SK-N-SH (cell line): ENCODE results near the gene DDAH2. TPM values are rescaled to one million over a fixed set of nuclear protein-coding genes. Genes with fewer than 3 reads are reported as not detected.

Experiments
- CTCF ChIA-PET: fragments of 300-600, 350-600 bp; formaldehyde crosslinking; extraction: SDS; loops from one replicate; lab custom pipeline; 2021; lab: Yijun Ruan, JAX
- POLR2A ChIA-PET: fragments of 350-600 bp; sonication (Branson Sonifier 250); formaldehyde crosslinking; extraction: SDS; loops from one replicate; lab custom pipeline; 2020; ENCODE audit warnings: antibody characterized with exemption, inconsistent platforms; lab: Yijun Ruan, JAX
- DNase-seq: peaks from one replicate; pipeline ENCODE4 v3.0.0; 2012
- H2AFZ ChIP-seq: fragments of 200-600 bp; sonication (generic); 2 replicates; pipeline ENCODE4 v1.8.1; 2016; ENCODE audit warnings: antibody characterized with exemption, mild to moderate bottlenecking, low read depth
- H3F3A ChIP-seq: fragments of 200-600 bp; sonication (generic); replicated peaks from 2 replicates; pipeline ENCODE3; 2016; ENCODE audit warnings: antibody characterized with exemption, mild to moderate bottlenecking; ENCODE audit not compliant: insufficient read depth
- H3K27ac ChIP-seq, 2 experiments: fragments of 200-500 bp in 1 of 2; fragments of 200-600 bp in 1 of 2; sonication (Bioruptor generic) in 1 of 2; sonication (generic), shearing (Covaris generic) in 1 of 2; 2 replicates each; pipeline versions ENCODE4 v1.5.1 to v1.6.1; 2014 to 2016; ENCODE audit warnings: low read depth in 2 of 2, inconsistent platforms in 1 of 2, low read length in 1 of 2, mild to moderate bottlenecking in 1 of 2, mixed read lengths in 1 of 2
- H3K27me3 ChIP-seq: fragments of 200-600 bp; sonication (generic), shearing (Covaris generic); 2 replicates; pipeline ENCODE4 v1.6.1; 2016; ENCODE audit warnings: mixed run types; ENCODE audit not compliant: insufficient read depth
- H3K36me3 ChIP-seq, 2 experiments: fragments of 200-500 bp in 1 of 2; fragments of 200-600 bp in 1 of 2; sonication (Bioruptor generic) in 1 of 2; sonication (generic) in 1 of 2; replicated peaks in 1 of 2; 2 replicates each; pipeline versions ENCODE3 to v1.5.1; 2014 to 2016; ENCODE audit warnings: low read length in 1 of 2, mild to moderate bottlenecking in 1 of 2; ENCODE audit not compliant: insufficient read depth in 2 of 2, control insufficient read depth in 1 of 2
- H3K4me1 ChIP-seq, 2 experiments: fragments of 200-500 bp in 1 of 2; fragments of 200-600 bp in 1 of 2; sonication (Bioruptor generic) in 1 of 2; sonication (generic), shearing (Covaris generic) in 1 of 2; 2 replicates each; pipeline versions ENCODE4 v1.5.1 to v1.6.1; 2014 to 2016; ENCODE audit warnings: low read depth in 1 of 2, low read length in 1 of 2, mixed run types in 1 of 2; ENCODE audit not compliant: insufficient read depth in 2 of 2, control insufficient read depth in 1 of 2
- H3K4me2 ChIP-seq: fragments of 200-600 bp; sonication (generic), shearing (Covaris generic); 2 replicates; pipeline ENCODE4 v1.6.1; 2017; ENCODE audit warnings: mixed run types
- H3K4me3 ChIP-seq, 2 experiments: fragments of 200-500 bp in 1 of 2; fragments of 200-600 bp in 1 of 2; sonication (Bioruptor generic) in 1 of 2; sonication (generic), shearing (Covaris generic) in 1 of 2; 2 replicates each; pipeline versions ENCODE4 v1.5.1 to v1.8.1; 2014 to 2016; ENCODE audit warnings: low read depth in 2 of 2, inconsistent platforms in 1 of 2, low read length in 1 of 2, mild to moderate bottlenecking in 1 of 2, mixed read lengths in 1 of 2, moderate library complexity in 1 of 2
- H3K79me2 ChIP-seq: fragments of 200-600 bp; sonication (generic); 2 replicates; pipeline ENCODE4 v1.8.1; 2017; ENCODE audit warnings: mild to moderate bottlenecking; ENCODE audit not compliant: insufficient read depth
- H3K9ac ChIP-seq: fragments of 200-600 bp; sonication (generic); 2 replicates; pipeline ENCODE4 v1.6.1; 2017; ENCODE audit warnings: mixed run types
- H3K9me2 ChIP-seq: fragments of 200-600 bp; sonication (generic); 2 replicates; pipeline ENCODE4 v1.6.1; 2017; ENCODE audit warnings: mixed run types
- H3K9me3 ChIP-seq: fragments of 200-600 bp; sonication (generic); 2 replicates; pipeline ENCODE4 v1.6.1; 2017; ENCODE audit warnings: mixed run types, mild to moderate bottlenecking, moderate library complexity
- H4K20me1 ChIP-seq: fragments of 200-600 bp; sonication (generic); 2 replicates; pipeline ENCODE4 v1.6.1; 2017; ENCODE audit warnings: mild to moderate bottlenecking, mixed run types; ENCODE audit not compliant: insufficient read depth
- CHD2 ChIP-seq: fragments of 150-350 bp; IDR thresholded peaks from 2 replicates; pipeline ENCODE4 v1.6.1; 2018; ENCODE audit warnings: low read length; ENCODE audit not compliant: partially characterized antibody
- ELF1 ChIP-seq: IDR thresholded peaks from 2 replicates; pipeline ENCODE4 v1.4.0; 2012
- EP300 ChIP-seq, 2 experiments: IDR thresholded peaks; 2 replicates each; pipeline versions ENCODE4 v1.4.0 to v1.6.1; 2012; ENCODE audit warnings: borderline replicate concordance in 1 of 2, low read depth in 1 of 2, low read length in 1 of 2
- EZH2phosphoT487 ChIP-seq: fragments of 200-600 bp; sonication (generic); IDR thresholded peaks from 2 replicates; pipeline ENCODE4 v1.6.1; 2017; ENCODE audit warnings: low read depth, mixed run types, mild to moderate bottlenecking, antibody characterized with exemption, moderate library complexity, borderline replicate concordance
- FOSL2 ChIP-seq: IDR thresholded peaks from 2 replicates; pipeline ENCODE4 v1.4.0; 2012; ENCODE audit warnings: low read depth, mild to moderate bottlenecking, moderate library complexity, borderline replicate concordance
- FOXJ3 ChIP-seq: sonication (generic); formaldehyde crosslinking; IDR thresholded peaks from 2 replicates; pipeline ENCODE4 v1.5.1; 2020; ENCODE audit warnings: mild to moderate bottlenecking, missing genetic modification reagents
- GABPA ChIP-seq: IDR thresholded peaks from 2 replicates; pipeline ENCODE4 v1.4.0; 2012; ENCODE audit warnings: low read depth, mild to moderate bottlenecking
- JUND ChIP-seq: IDR thresholded peaks from 2 replicates; pipeline ENCODE4 v1.4.0; 2012
- MAX ChIP-seq: IDR thresholded peaks from 2 replicates; pipeline ENCODE4 v1.4.0; 2012; ENCODE audit warnings: low read depth
- MXI1 ChIP-seq: IDR thresholded peaks from 2 replicates; pipeline ENCODE4 v1.6.1; 2012; ENCODE audit warnings: mild to moderate bottlenecking, low read depth, low read length, improper control_type of control experiment
- NRF1 ChIP-seq: IDR thresholded peaks from 2 replicates; pipeline ENCODE4 v1.6.1; 2012; ENCODE audit warnings: low read depth, mild to moderate bottlenecking, low read length
- POLR2AphosphoS5 ChIP-seq: IDR thresholded peaks from 2 replicates; pipeline ENCODE4 v1.6.1; 2012; ENCODE audit warnings: low read depth, low read length
- RCOR1 ChIP-seq: fragments of 150-350 bp; IDR thresholded peaks from 2 replicates; pipeline ENCODE4 v1.6.1; 2017; ENCODE audit warnings: antibody characterized with exemption, low read length
- REST ChIP-seq: IDR thresholded peaks from 2 replicates; pipeline ENCODE4 v1.6.1; 2012; ENCODE audit warnings: mild to moderate bottlenecking, low read depth, low read length, moderate library complexity
- RXRA ChIP-seq: IDR thresholded peaks from 2 replicates; pipeline ENCODE4 v1.4.0; 2012; ENCODE audit warnings: low read depth, mild to moderate bottlenecking, borderline replicate concordance
- SIN3A ChIP-seq: IDR thresholded peaks from 2 replicates; pipeline ENCODE4 v1.6.1; 2012; ENCODE audit warnings: low read depth, mild to moderate bottlenecking, low read length, moderate library complexity, borderline replicate concordance
- SMC3 ChIP-seq: IDR thresholded peaks from 2 replicates; pipeline ENCODE4 v1.6.1; 2012; ENCODE audit warnings: low read depth, low read length, improper control_type of control experiment
- TAF1 ChIP-seq: IDR thresholded peaks from 2 replicates; pipeline ENCODE4 v1.6.1; 2012; ENCODE audit warnings: low read depth, mild to moderate bottlenecking, low read length, moderate library complexity, borderline replicate concordance
- TEAD4 ChIP-seq: IDR thresholded peaks from 2 replicates; pipeline ENCODE4 v1.4.0; 2012; ENCODE audit warnings: mild to moderate bottlenecking, borderline replicate concordance; ENCODE audit not compliant: insufficient read depth
- ZBTB33 ChIP-seq: IDR thresholded peaks from 2 replicates; pipeline ENCODE4 v1.4.0; 2012; ENCODE audit warnings: low read depth, borderline replicate concordance
- WGBS: methylation state at CpG from one replicate; pipeline ENCODE4 v1.1.6; 2017; ENCODE audit warnings: low lambda C conversion rate; 5-methylcytosine and 5-hydroxymethylcytosine counted together
- polyA plus RNA-seq, 3 experiments: library from polyadenylated mRNA; depleted of rRNA; stranded (reverse); fragments of >200 nt; gene quantifications; 2 replicates each; pipeline ENCODE4 v1.2.3, GENCODE V29; 2012
- TF ChIP-seq, protein P1 (sequence below): fragments of 200-600 bp; sonication (generic); IDR thresholded peaks from 2 replicates; pipeline ENCODE4 v1.6.1; 2017; ENCODE audit warnings: antibody characterized with exemption, mild to moderate bottlenecking, moderate library complexity
- TF ChIP-seq, protein P2 (sequence below): IDR thresholded peaks from 2 replicates; pipeline ENCODE4 v1.4.0; 2012; ENCODE audit warnings: low read depth, borderline replicate concordance

DDAH2 gene
- polyA plus RNA-seq, 1 of the 3 experiments (the other 2 are of a cell fraction) = 180 TPM

DNA sequence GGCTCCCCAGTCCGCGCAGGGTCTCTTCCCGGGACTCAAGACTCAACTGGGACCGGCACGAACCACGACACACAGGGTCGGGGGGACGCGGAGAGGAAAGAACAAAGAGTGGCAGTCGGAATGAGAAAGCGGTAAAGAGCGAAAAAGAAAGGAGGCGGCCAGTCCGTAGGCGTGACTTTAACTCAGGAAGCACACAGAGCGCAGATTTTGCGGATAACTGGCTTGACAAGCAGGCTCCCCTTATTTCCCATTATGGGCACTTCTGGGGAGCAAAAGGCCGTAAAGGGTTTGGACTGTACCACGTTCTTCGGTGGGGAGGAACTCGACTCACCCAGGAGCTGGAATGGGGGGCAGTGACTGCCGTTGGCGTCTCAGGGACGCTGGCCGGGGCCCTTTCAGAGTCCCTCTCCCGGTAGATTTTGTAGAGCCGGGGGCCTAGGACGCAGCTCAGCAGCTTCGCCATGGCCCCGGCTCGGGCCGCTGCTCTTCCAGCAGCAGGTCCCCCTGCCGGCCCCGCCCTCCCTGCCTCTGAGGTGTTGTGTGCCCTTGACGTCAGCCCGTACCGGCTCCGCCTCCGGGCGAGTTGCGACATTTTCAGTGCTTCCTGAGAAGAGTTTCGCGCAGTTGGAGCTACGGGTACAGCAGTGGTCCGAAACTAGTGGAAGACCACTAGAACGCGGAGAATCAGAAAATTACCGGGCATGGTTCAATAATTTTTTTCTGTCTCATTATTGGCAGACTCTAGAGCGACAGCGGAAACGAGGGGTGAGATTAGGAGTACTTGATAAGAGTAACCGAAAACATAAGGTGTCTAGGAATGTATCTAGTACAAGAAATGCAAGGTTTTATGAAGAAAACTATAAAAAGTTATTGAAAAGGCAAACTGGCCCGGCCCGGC, 26.0 kb downstream of the DDAH2 start, which contains the start of gene ABHD16A:
Gene ABHD16A (minus strand): TSS at position 506 of the 898 bp plus-strand sequence. CDS start 43 bp downstream, at position 463.
- Histone ChIP-seq H2AFZ (peak within 1 kb of the TSS; percentile 96), H3K4me3 (peak within 1 kb of the TSS; percentile 81 to 98), H3K36me3 (peaks cover 0 to 13% of the 10 kb centered on the region in 2 experiments), H3K9me2 (no peaks in the 10 kb centered on the region), H3K79me2 (peaks cover 36% of the 10 kb centered on the region), H3K9me3 (no peaks in the 10 kb centered on the region), H3K27me3 (no peaks in the 10 kb centered on the region), H4K20me1 (no peaks in the 10 kb centered on the region), H3K27ac (peak within 1 kb of the TSS; percentile 87 to 89), H3K4me2 (peak within 1 kb of the TSS; percentile 97), H3K9ac (peak within 1 kb of the TSS; percentile 95), H3F3A (peaks cover 12% of the 10 kb centered on the region), H3K4me1 (peaks cover 0 to 15% of the 10 kb centered on the region in 2 experiments; a peak in 2 of 4 replicates)
- 2% methylated on average over 43 of the region's 54 CpGs for WGBS
- CTCF ChIA-PET = interaction anchor here (0.8 to 1.7 kb wide), 6 partner anchors 8 to 126 kb away, joined by 3 to 5 read pairs (median 4); no protein-coding TSS in a partner anchor
- POLR2A ChIA-PET = interaction anchor here (0.9 to 1.8 kb wide), 9 partner anchors 8 to 1085 kb away, joined by 3 to 7 read pairs (median 4); partner anchors contain the start of genes C6orf47, CLIC1, DDX39B and HSPA1B
- peak; percentile 97 for DNase-seq
- TF ChIP-seq TAF1 = peak; percentile 71
- TF ChIP-seq, protein P1, sequence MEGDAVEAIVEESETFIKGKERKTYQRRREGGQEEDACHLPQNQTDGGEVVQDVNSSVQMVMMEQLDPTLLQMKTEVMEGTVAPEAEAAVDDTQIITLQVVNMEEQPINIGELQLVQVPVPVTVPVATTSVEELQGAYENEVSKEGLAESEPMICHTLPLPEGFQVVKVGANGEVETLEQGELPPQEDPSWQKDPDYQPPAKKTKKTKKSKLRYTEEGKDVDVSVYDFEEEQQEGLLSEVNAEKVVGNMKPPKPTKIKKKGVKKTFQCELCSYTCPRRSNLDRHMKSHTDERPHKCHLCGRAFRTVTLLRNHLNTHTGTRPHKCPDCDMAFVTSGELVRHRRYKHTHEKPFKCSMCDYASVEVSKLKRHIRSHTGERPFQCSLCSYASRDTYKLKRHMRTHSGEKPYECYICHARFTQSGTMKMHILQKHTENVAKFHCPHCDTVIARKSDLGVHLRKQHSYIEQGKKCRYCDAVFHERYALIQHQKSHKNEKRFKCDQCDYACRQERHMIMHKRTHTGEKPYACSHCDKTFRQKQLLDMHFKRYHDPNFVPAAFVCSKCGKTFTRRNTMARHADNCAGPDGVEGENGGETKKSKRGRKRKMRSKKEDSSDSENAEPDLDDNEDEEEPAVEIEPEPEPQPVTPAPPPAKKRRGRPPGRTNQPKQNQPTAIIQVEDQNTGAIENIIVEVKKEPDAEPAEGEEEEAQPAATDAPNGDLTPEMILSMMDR = no peak
- TF ChIP-seq CHD2 = peak; percentile 76
- peak; percentile 81 for TF ChIP-seq ELF1
- peak; percentile 48; the same call in 1 of the 2 replicates for TF ChIP-seq GABPA
- TF ChIP-seq RXRA = no peak
- TF ChIP-seq JUND = no peak
- TF ChIP-seq EZH2phosphoT487 = no peak
- TF ChIP-seq SIN3A = peak; percentile 67; the same call in 1 of the 2 replicates
- peak; percentile 57; the same call in 1 of the 2 replicates for TF ChIP-seq REST
- TF ChIP-seq TEAD4 = no peak
- TF ChIP-seq NRF1 = peak; percentile 3; the same call in 1 of the 2 replicates
- no peak for TF ChIP-seq SMC3
- TF ChIP-seq FOXJ3 (CRISPR knock-in tag) = no peak
- TF ChIP-seq MAX = 0 out of 2 replicates have a peak, but pooled peaks have one; percentile 51
- TF ChIP-seq ZBTB33 = 0 out of 2 replicates have a peak, but pooled peaks have one; percentile 41
- TF ChIP-seq POLR2AphosphoS5 = peak; percentile 83
- TF ChIP-seq MXI1 = peak; percentile 100
- no peak for TF ChIP-seq FOSL2
- TF ChIP-seq EP300 (IDR thresholded peaks at IDR 0.05; ENCODE audit: borderline replicate concordance in 1 of 2, low read depth in 1 of 2, low read length in 1 of 2) = peak in 1 of 2 experiments; percentile 28; a peak in 2 of 4 replicates
- TF ChIP-seq, protein P2, sequence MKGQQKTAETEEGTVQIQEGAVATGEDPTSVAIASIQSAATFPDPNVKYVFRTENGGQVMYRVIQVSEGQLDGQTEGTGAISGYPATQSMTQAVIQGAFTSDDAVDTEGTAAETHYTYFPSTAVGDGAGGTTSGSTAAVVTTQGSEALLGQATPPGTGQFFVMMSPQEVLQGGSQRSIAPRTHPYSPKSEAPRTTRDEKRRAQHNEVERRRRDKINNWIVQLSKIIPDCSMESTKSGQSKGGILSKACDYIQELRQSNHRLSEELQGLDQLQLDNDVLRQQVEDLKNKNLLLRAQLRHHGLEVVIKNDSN = no peak
- peak; percentile 58; the same call in 1 of the 2 replicates for TF ChIP-seq RCOR1
